Spinal cord (tissue), 10 donors: Measurements from ENCODE around the gene IRF5. TPM values are rescaled to one million over a fixed set of nuclear protein-coding genes. Genes with fewer than 3 reads are reported as not detected.

Experiments used
- DNase-seq, 6 donors: peaks; one replicate each; pipeline versions ENCODE4 v3.0.0 to v3.0.0-alpha.2; 2013 to 2015; ENCODE audit warnings: low spot score in 6 of 6, low read depth in 4 of 6
- H3K27ac ChIP-seq: one replicate; pipeline ENCODE4 v1.5.1; 2013; ENCODE audit warnings: low read depth, low read length, control low read depth
- H3K27me3 ChIP-seq: one replicate; pipeline ENCODE4 v1.6.1; 2013; ENCODE audit warnings: low read length; ENCODE audit not compliant: control insufficient read depth, insufficient read depth
- H3K36me3 ChIP-seq: one replicate; pipeline ENCODE4 v1.6.1; 2013; ENCODE audit warnings: low read length; ENCODE audit not compliant: control insufficient read depth, insufficient read depth
- H3K4me1 ChIP-seq: one replicate; pipeline ENCODE4 v1.6.1; 2013; ENCODE audit warnings: low read length; ENCODE audit not compliant: control insufficient read depth, insufficient read depth
- H3K4me3 ChIP-seq: one replicate; pipeline ENCODE4 v1.5.1; 2013; ENCODE audit warnings: low read depth, low read length, control low read depth
- H3K9me3 ChIP-seq: one replicate; pipeline ENCODE4 v1.6.1; 2013; ENCODE audit warnings: low read length; ENCODE audit not compliant: control insufficient read depth, insufficient read depth
- WGBS: methylation state at CpG from one replicate; pipeline ENCODE4 v1.1.5; 2013; ENCODE audit warnings: missing lambda C conversion rate; ENCODE audit not compliant: insufficient coverage; 5-methylcytosine and 5-hydroxymethylcytosine counted together
- polyA plus RNA-seq, 2 donors: library from polyadenylated mRNA; unstranded; fragments of 120-200 nt; gene quantifications; one replicate each; pipeline ENCODE4 v1.2.1, GENCODE V29; 2013; ENCODE audit not compliant: insufficient read length in 2 of 2
- total RNA-seq, 2 donors: library from RNA; depleted of rRNA in 1 of 2; stranded (reverse); fragments of 120-200 nt in 1 of 2; fragments of >200 nt in 1 of 2; gene quantifications; one replicate each; pipeline versions ENCODE4 v1.2.3 to v1.2.4, GENCODE V29; 2013 to 2014
- donor health status: healthy.

IRF5 gene
- total and polyA plus RNA-seq, 4 donors = 5.0 to 7.7 (median 6.3) TPM

DNA sequence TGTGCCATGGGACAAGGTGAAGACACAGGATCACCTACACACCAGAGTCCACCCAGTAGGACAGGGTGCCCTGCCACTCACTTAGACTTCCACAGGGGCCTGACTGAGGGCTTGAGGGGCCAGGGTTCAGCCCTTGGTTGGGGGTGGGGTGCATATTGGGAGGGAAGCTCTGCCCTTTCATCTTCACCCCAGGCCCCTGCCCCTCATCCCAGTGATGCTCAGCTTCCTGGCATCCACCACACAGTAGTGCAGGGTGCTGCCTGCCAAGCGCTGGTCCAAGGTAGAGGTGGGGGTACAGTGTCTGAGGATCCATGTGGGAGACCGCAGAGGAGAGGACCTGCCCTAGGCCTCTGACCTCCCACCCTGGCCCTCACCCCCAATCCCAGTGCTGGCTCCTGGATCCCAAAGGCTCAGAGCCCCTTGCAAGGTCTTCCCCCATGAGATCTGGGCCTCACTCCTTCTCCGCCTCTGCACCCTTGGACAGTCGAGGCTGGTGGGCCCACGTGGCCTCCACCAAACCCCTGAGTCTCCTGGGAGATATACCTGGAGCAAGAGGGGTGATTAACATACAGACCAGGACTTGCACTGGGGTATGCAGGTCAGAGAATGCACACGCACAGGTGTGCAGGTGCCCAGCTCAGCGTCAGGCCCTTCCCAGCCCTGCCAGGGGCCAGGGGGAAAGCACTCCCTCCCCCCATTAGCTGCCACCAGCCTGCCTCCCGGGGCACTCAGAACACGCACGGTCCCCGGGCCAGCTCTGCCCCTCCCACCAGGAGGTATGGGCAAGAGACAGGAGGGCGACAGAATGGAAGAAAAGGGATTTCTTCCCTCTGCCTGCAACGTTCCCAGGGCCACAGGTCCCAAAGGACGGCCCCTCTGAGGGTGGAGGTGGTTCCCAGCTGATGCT, 8.6 kb upstream of the IRF5 start:
- Histone ChIP-seq H3K27ac (no peak overlapping the region), H3K36me3 (no peaks in the 10 kb centered on the region), H3K9me3 (no peaks in the 10 kb centered on the region), H3K4me1 (peaks cover 6% of the 10 kb centered on the region), H3K27me3 (no peaks in the 10 kb centered on the region), H3K4me3 (no peak overlapping the region)
- 73% methylated on average over 8 of the region's 14 CpGs for WGBS
- no peak for DNase-seq

DNA sequence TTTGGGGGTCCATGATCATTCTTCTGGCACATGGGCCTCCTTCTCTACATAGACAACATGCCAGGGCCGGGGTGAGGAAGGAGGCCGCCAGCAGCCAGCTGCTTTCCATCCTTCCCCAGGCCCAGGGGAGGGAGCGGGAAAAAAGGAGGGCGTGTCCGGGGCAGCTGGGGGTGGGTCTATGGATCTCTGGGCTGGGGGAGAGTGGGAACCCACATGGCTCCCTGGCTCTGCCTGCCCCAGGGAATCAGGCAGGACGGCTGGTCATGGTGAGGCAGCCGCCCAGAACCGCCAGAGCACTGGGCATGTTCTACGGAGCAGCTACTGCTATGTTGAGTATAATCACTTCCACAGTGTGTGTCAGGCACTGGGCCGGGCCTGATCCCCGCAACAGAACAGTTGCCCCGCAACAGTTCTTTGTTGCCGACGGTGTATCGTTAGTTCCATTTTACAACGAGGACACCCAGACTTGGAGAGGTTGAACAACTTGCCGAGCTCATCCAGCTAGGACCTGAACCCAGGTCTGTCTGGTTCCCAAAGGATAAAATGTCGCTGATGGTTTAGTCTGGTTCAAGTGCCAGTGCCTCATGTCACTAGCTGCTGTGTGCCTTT, 6.4 kb upstream of the IRF5 start:
- no peak for DNase-seq
- peaks cover 12% of the 10 kb centered on the region for H3K27me3 ChIP-seq
- WGBS = 92% methylated on average over 16 of the region's 18 CpGs
- H3K4me3 ChIP-seq = no peak overlapping the region
- no peaks in the 10 kb centered on the region for H3K9me3 ChIP-seq
- H3K4me1 ChIP-seq = peaks cover 6% of the 10 kb centered on the region
- no peaks in the 10 kb centered on the region for H3K36me3 ChIP-seq
- H3K27ac ChIP-seq = no peak overlapping the region

DNA sequence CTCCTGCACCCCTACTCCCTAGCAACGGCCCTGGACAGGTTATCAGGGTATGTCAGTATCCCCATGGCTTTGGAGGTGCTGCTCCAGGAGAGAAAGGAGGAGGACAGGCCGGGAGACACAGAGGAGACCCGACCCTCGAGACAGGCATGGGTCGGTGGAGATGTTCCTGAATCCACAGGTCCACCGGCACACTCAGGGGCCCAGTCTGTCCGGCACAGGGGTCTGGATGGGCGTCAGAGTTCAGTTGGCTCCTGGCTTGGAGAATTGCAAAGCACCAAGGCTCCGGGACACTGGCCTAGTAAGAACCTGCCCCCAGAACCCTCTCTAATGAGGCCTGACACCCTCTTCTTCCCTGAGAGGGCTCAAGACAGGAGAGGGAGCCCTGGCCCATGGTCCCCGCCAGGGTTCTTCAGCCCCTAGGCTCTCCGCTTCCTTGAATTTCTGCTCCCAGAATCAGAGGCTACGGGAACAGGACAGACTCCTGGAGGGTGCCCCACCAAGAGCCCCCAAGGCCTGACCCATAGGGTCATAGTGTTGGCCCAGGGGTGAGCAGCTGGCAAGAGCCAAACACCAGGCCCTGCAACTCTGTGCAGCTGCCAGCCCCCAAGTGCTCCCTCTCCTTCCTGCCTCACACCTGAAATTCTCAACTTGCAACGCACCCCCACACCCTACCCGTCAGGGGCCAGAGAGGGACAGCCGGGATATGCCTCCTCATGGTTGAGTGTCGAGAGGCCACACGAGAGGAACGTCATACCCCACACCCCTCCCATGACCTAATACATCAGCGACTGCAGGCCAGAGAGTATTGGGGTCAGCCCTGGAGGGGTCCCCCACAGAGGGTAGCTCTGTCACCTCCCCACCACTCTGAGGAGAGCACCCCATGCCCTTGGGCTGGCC, 5.5 kb upstream of the IRF5 start:
- Histone ChIP-seq H3K9me3 (no peaks in the 10 kb centered on the region), H3K4me3 (no peak overlapping the region), H3K4me1 (peaks cover 6% of the 10 kb centered on the region), H3K36me3 (no peaks in the 10 kb centered on the region), H3K27ac (no peak overlapping the region), H3K27me3 (peaks cover 19% of the 10 kb centered on the region)
- no peak for DNase-seq
- WGBS = 85% methylated on average over 17 of the region's 19 CpGs

DNA sequence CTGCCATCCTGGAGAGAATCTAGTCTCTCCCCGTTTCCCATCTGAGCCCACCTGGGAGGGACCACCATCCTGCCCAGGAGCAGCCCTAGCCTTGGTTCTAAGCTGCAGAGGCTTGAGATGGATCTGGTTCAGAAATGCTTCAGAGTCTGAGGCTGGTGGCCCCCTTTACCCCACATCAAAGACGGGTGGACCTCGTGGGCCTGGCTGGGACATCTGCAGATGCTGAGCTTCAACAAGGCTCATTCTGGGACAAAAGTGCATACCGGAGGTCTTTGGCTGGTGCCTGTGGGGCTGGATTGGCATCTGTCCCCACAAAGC, 4.9 kb upstream of the IRF5 start:
- H3K36me3 ChIP-seq = no peaks in the 10 kb centered on the region
- H3K9me3 ChIP-seq = no peaks in the 10 kb centered on the region
- DNase-seq = no peak
- H3K4me3 ChIP-seq = no peak overlapping the region
- no peak overlapping the region for H3K27ac ChIP-seq
- peaks cover 24% of the 10 kb centered on the region for H3K27me3 ChIP-seq
- WGBS = 79% methylated on average over 3 of the region's 4 CpGs
- H3K4me1 ChIP-seq = peaks cover 11% of the 10 kb centered on the region

DNA sequence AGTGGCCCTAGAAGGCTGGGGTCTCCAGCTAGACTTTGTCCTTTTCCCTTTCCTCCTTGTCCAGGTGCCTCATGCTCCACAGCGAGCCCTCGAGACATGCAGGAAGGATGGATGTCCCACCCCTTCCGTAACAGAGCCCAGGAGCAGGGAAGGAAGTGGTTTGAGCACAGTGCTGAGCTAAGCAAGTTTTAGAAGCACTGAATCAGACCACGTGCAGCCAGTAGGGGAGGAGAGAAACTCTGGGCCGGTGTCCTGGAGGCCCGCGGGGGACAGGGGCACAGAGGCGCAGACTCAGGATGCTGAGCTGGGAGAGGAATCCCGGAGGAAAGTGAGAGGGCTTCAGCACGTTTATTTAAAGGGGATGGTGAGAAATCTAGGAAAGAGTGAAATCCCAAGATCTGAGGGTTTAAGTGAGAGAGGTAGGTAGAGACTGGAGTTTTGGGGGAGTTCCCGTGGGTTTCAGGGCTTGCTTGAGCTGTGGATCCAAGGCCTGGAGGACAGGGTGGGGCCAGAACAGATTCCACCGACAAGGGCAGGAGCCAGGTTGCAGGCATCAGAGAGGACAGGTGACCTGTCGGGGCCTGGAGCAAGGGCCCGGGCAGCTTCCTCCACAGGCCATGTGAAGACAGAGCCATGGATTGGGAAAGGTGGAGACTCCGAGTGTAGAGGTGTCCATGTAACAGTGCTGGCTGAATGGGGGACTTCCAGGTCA, 4.4 kb upstream of the IRF5 start:
- no peak overlapping the region for H3K27ac ChIP-seq

DNA sequence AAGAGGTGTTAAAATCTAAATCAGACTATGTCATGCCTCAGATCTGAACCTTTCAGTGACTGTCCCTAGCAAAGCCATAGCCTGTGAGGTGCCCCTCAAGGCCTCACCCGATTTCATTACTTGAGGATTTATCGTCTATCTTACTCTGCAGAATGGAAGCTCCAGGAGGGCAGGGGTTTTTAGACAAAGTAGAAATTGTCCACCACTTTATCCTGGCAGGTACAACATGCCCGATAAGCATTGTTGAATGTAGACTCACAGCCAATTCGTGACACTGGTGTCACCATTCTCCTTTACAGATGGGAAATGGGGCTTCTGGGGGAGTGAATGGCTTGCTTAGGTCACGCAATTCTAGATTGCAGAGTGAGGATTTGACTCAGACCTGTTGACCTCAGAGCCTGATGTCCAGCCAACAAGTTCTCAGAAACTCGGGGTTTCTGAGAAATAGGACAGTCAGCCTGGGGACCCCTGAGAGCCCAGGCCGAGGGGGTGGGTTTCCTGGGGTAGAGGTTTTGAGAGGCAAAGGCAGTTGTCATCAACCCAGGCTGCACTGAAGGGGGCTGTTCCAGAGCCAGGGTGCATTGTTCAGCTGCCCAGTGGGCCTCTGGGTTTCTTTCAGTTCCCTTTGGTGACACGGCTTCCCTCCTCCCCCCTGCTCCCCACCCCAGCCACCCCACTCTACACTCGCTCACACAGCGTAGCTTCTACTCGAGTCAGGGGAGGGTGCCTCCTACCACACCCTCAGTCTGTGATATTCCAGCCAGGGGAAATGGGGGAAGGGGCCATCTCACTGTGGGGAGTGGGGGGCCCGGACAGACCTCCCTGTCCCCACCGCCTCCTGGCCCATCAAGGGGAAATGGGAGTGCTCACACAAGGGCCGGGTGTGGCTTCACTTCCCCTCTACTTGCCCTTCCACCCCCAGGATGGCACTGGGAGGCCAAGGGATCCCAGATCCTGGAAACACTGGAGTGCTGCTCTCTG, 3.1 kb upstream of the IRF5 start:
- whole genome bisulfite sequencing = 82% methylated on average over 5 of the region's 14 CpGs
- Histone ChIP-seq H3K4me1 (peaks cover 28% of the 10 kb centered on the region), H3K9me3 (no peaks in the 10 kb centered on the region), H3K4me3 (no peak overlapping the region), H3K36me3 (no peaks in the 10 kb centered on the region), H3K27me3 (peaks cover 39% of the 10 kb centered on the region), H3K27ac (no peak overlapping the region)
- no peak for DNase-seq

More for the DNA sequence above, 4.4 kb upstream of the IRF5 start:
- no peaks in the 10 kb centered on the region for H3K36me3 ChIP-seq
- H3K27me3 ChIP-seq = peaks cover 28% of the 10 kb centered on the region
- peaks cover 16% of the 10 kb centered on the region for H3K4me1 ChIP-seq
- 64% methylated on average over 12 of the region's 15 CpGs for WGBS
- DNase-seq = peak in 1 of 6 donors; percentile 28
- H3K9me3 ChIP-seq = no peaks in the 10 kb centered on the region
- no peak overlapping the region for H3K4me3 ChIP-seq

DNA sequence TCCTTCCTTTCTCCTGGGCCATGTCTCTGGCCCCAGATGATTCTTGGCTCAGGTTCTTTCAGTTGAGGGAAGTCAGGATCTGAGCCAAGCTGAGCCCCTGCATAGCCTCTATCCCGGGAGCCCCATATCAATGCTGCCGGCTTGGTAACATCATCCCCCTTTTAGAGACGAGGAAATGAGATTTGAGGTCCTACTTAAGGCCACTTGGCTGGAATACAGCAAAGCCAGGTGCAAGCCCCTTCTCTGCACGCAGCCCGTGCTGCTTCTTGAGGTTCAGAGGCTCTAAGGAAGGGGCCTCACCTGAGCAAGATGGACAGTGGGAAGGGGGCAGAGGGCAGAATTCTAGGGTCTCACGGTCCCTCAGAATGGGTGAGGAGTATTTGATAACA, 2.4 kb upstream of the IRF5 start:
- no peak overlapping the region for H3K4me3 ChIP-seq
- H3K4me1 ChIP-seq = peaks cover 28% of the 10 kb centered on the region
- H3K27ac ChIP-seq = no peak overlapping the region
- peaks cover 46% of the 10 kb centered on the region for H3K27me3 ChIP-seq
- no peaks in the 10 kb centered on the region for H3K36me3 ChIP-seq
- WGBS = 47% methylated on average over 5 of the region's 6 CpGs
- no peaks in the 10 kb centered on the region for H3K9me3 ChIP-seq
- no peak for DNase-seq

DNA sequence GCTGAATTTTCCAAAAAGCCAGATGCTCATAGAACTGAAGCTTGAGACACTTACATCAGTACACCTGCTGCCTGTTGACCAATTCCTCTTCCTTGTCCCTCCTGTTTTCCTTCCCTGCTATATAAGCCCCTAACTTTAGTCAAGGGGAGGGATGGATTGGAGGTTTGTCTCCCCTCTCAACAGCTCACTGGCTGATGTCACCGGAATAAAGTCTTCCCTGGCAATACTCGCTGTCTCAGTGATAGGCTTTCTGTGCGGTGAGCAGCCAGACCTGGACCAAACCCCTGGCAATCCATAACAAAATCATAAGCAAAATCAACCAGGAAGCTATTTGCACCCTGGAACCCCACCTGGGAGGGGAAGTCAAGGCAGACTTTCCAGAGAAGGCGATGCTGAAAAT, 929 bp upstream of the IRF5 start:
- Histone ChIP-seq H3K4me3 (no peak overlapping the region), H3K36me3 (no peaks in the 10 kb centered on the region), H3K27me3 (peaks cover 54% of the 10 kb centered on the region), H3K27ac (no peak overlapping the region), H3K4me1 (peaks cover 31% of the 10 kb centered on the region), H3K9me3 (no peaks in the 10 kb centered on the region)
- DNase-seq = no peak
- 75% methylated on average over 2 of the region's 4 CpGs for WGBS
